HL-60/S4 treated with phorbol 12-myristate 13-acetate at 8.2 ng/mL for 4 days and 3 days (cell line): ENCODE measurements around the gene KRT33B.

ENCODE experiments used
- in situ Hi-C: fragments of 300-500 bp; cut with MboI; formaldehyde crosslinking; loops from 2 replicates; pipeline ENCODE4 v1.15.0; 2022; ENCODE audit warnings: low sequenced_read_pairs

Gene KRT33B

GRCh38 chr17:41326173-41327145 lies 43.2 kb downstream of the KRT33B start:
- in situ Hi-C loops = loop anchor here (10.0 kb wide), 1 partner anchor 422 kb away; no protein-coding TSS in a partner anchor

GRCh38 chr17:41325611-41326010 lies 44.0 kb downstream of the KRT33B start:
- in situ Hi-C loops = loop anchor here (10.0 kb wide), 1 partner anchor 421 kb away; no protein-coding TSS in a partner anchor

GRCh38 chr17:41325126-41325525 lies 44.5 kb downstream of the KRT33B start:
- in situ Hi-C loops = loop anchor here (10.0 kb wide), 1 partner anchor 420 kb away; no protein-coding TSS in a partner anchor

- in situ Hi-C loops = loop anchor here (10.0 kb wide), 1 partner anchor 420 kb away; no protein-coding TSS in a partner anchor
These were observed 45.2 kb downstream of the KRT33B start for GRCh38 chr17:41324180-41325075.

GRCh38 chr17:41322903-41323895 lies 46.4 kb downstream of the KRT33B start:
- in situ Hi-C loops = loop anchor here (10.0 kb wide), 1 partner anchor 418 kb away; no protein-coding TSS in a partner anchor

GRCh38 chr17:41322094-41322902 lies 47.3 kb downstream of the KRT33B start:
- in situ Hi-C loops = loop anchor here (10.0 kb wide), 1 partner anchor 417 kb away; no protein-coding TSS in a partner anchor

GRCh38 chr17:41318231-41318630 lies 51.4 kb downstream of the KRT33B start:
- in situ Hi-C loops = no loop called here

GRCh38 chr17:41315814-41316445 lies 53.7 kb downstream of the KRT33B start:
- in situ Hi-C loops = no loop called here

GRCh38 chr17:41315204-41315794 lies 54.3 kb downstream of the KRT33B start, which contains the start of gene KRTAP17-1:
TSS of gene KRTAP17-1 (minus strand) at chr17:41315710. CDS start at chr17:41315650, 60 bp downstream.
- in situ Hi-C loops = no loop called here
